A549 (cell line): ENCODE data around the gene GPS1. TPM values are rescaled to one million over a fixed set of nuclear protein-coding genes. Genes with fewer than 3 reads are reported as not detected.

Source experiments
- ATAC-seq, 2 experiments: fragments of 200-7000 bp in 1 of 2; fragments of >200 bp in 1 of 2; cut with Nextera tagmentation in 1 of 2; cut with Tn5 transposase in 1 of 2; 3 replicates each; pipeline versions ENCODE4 v1.8.0 to v1.9.1; 2018 to 2020; ENCODE audit warnings: mild to moderate bottlenecking in 1 of 2, moderate library complexity in 1 of 2
- CTCF ChIA-PET: fragments of 300-600 bp; sonication (Branson Sonifier 250); formaldehyde crosslinking; extraction: SDS; loops from one replicate; lab custom pipeline; 2021; ENCODE audit warnings: antibody characterized with exemption, inconsistent platforms; lab: Yijun Ruan, JAX
- POLR2A ChIA-PET: fragments of 350-600 bp; formaldehyde crosslinking; extraction: SDS; loops from one replicate; lab custom pipeline; 2021; ENCODE audit warnings: antibody characterized with exemption, inconsistent platforms; lab: Yijun Ruan, JAX
- DNase-seq, 2 experiments: peaks; one replicate each; pipeline versions ENCODE4 v3.0.0 to v3.0.0-alpha.2; 2011 to 2016; ENCODE audit warnings: low read depth in 1 of 2, low spot score in 1 of 2
- FAIRE-seq: peaks from 2 replicates; lab custom pipeline; 2011; peaks lifted over from hg19 to GRCh38; lab: Jason Lieb, UNC
- H3K27ac ChIP-seq, 2 experiments: fragments of >200 bp; sonication (Bioruptor Twin); formaldehyde crosslinking; 3 replicates each; pipeline ENCODE4 v1.5.1; 2016 to 2017
- H3K4me1 ChIP-seq: fragments of >200 bp; sonication (Bioruptor Twin); formaldehyde crosslinking; 3 replicates; pipeline ENCODE4 v1.6.1; 2016
- H3K4me2 ChIP-seq: fragments of >200 bp; sonication (Bioruptor Twin); formaldehyde crosslinking; 3 replicates; pipeline ENCODE4 v1.6.1; 2016
- H3K4me3 ChIP-seq: fragments of >200 bp; sonication (Bioruptor Twin); formaldehyde crosslinking; 3 replicates; pipeline ENCODE4 v1.5.1; 2016
- H3K9me3 ChIP-seq: fragments of >200 bp; sonication (Bioruptor Twin); formaldehyde crosslinking; 3 replicates; pipeline ENCODE4 v1.6.1; 2016
- BCL3 ChIP-seq: fragments of >200 bp; sonication (Bioruptor Twin); formaldehyde crosslinking; IDR thresholded peaks from 3 replicates; pipeline ENCODE4 v1.6.1; 2016
- CBX8 ChIP-seq: fragments of 200-600 bp; sonication (generic); IDR thresholded peaks from 2 replicates; pipeline ENCODE4 v1.6.1; 2016
- CEBPB ChIP-seq, 2 experiments: fragments of >200 bp in 1 of 2; sonication (Bioruptor Twin) in 1 of 2; formaldehyde crosslinking in 1 of 2; IDR thresholded peaks; 2 replicates each; pipeline ENCODE4 v1.6.1; 2012 to 2016
- CHD2 ChIP-seq: fragments of 150-350 bp; IDR thresholded peaks from 2 replicates; pipeline ENCODE4 v1.6.1; 2014; ENCODE audit warnings: low read length; ENCODE audit not compliant: partially characterized antibody
- CHD4 ChIP-seq: fragments of 200-600 bp; sonication (generic); IDR thresholded peaks from 2 replicates; pipeline ENCODE4 v1.6.1; 2016; ENCODE audit warnings: antibody characterized with exemption, mild to moderate bottlenecking, borderline replicate concordance
- EHMT2 ChIP-seq: fragments of 200-600 bp; sonication (generic); IDR thresholded peaks from 2 replicates; pipeline ENCODE4 v1.6.1; 2016; ENCODE audit warnings: antibody characterized with exemption, low read depth, mild to moderate bottlenecking, moderate library complexity
- GATA3 ChIP-seq: IDR thresholded peaks from 2 replicates; pipeline ENCODE4 v1.6.1; 2012; ENCODE audit warnings: borderline replicate concordance
- HEYL ChIP-seq: fragments of 250-450 bp; sonication (Bioruptor Pico); IDR thresholded peaks from 2 replicates; pipeline ENCODE4 v1.8.0; 2021; ENCODE audit warnings: mild to moderate bottlenecking, moderate library complexity
- HOXB13 ChIP-seq: fragments of 250-450 bp; sonication (Bioruptor Pico); IDR thresholded peaks from 2 replicates; pipeline ENCODE4 v1.5.0; 2020; ENCODE audit warnings: low read depth, mild to moderate bottlenecking, moderate library complexity
- HOXB5 ChIP-seq: fragments of 250-450 bp; sonication (Bioruptor Pico); IDR thresholded peaks from 2 replicates; pipeline ENCODE4 v1.5.0; 2020; ENCODE audit warnings: mild to moderate bottlenecking, moderate library complexity
- MAFK ChIP-seq: fragments of 450-650 bp; IDR thresholded peaks from 2 replicates; pipeline ENCODE4 v1.6.1; 2014; ENCODE audit not compliant: partially characterized antibody
- MYC ChIP-seq: IDR thresholded peaks from 2 replicates; pipeline ENCODE4 v1.6.1; 2012; ENCODE audit warnings: mild to moderate bottlenecking, inconsistent platforms, low read length, improper control_type of control experiment, borderline replicate concordance
- NFE2L2 ChIP-seq: fragments of 150-350 bp; conservative IDR thresholded peaks from 2 replicates; pipeline ENCODE4 v1.6.1; 2014; ENCODE audit warnings: low read length
- NR3C1 ChIP-seq: fragments of >200 bp; sonication (Bioruptor Twin); formaldehyde crosslinking; IDR thresholded peaks from 3 replicates; pipeline ENCODE4 v1.6.1; 2017
- REST ChIP-seq: fragments of 200-600 bp; sonication (generic); IDR thresholded peaks from 2 replicates; pipeline ENCODE4 v1.6.1; 2016; ENCODE audit warnings: antibody characterized with exemption, mild to moderate bottlenecking, moderate library complexity
- SREBF2 ChIP-seq: fragments of 450-650 bp; IDR thresholded peaks from 2 replicates; pipeline ENCODE4 v1.6.1; 2014; ENCODE audit warnings: mild to moderate bottlenecking, moderate library complexity
- TP53 ChIP-seq: fragments of 250-450 bp; sonication (Bioruptor Pico); IDR thresholded peaks from 2 replicates; pipeline ENCODE4 v1.5.0; 2021; ENCODE audit warnings: mild to moderate bottlenecking, moderate library complexity
- ZC3H11A ChIP-seq: fragments of 450-650 bp; IDR thresholded peaks from 2 replicates; pipeline ENCODE4 v1.6.1; 2014; ENCODE audit warnings: antibody characterized with exemption, mild to moderate bottlenecking
- ZFP36 ChIP-seq: fragments of 450-650 bp; IDR thresholded peaks from 2 replicates; pipeline ENCODE4 v1.6.1; 2014; ENCODE audit warnings: borderline replicate concordance; ENCODE audit not compliant: partially characterized antibody
- WGBS: methylation state at CpG from one replicate; pipeline ENCODE4 v1.1.6; 2017; ENCODE audit errors: missing lambda C conversion rate; 5-methylcytosine and 5-hydroxymethylcytosine counted together
- polyA plus RNA-seq, 4 experiments: library from polyadenylated mRNA; depleted of rRNA in 3 of 4; stranded (reverse); fragments of >200 nt; fragmentation: RNase III in 1 of 4; extraction: RNeasy Plus Mini Kit Qiagen cat#74134 plus additional on column Dnase treatment in 1 of 4; gene quantifications; 2 replicates in 3 of 4; 3 replicates in 1 of 4; pipeline ENCODE4 v1.2.3, GENCODE V29; 2011 to 2017
- TF ChIP-seq, protein P1 (sequence below): IDR thresholded peaks from 2 replicates; pipeline ENCODE4 v1.6.1; 2012; ENCODE audit warnings: low read depth, borderline replicate concordance

Gene GPS1
- polyA plus RNA-seq, 2 of the 4 experiments (the other 2 are of a cell fraction): 89.4 to 126 TPM

DNA sequence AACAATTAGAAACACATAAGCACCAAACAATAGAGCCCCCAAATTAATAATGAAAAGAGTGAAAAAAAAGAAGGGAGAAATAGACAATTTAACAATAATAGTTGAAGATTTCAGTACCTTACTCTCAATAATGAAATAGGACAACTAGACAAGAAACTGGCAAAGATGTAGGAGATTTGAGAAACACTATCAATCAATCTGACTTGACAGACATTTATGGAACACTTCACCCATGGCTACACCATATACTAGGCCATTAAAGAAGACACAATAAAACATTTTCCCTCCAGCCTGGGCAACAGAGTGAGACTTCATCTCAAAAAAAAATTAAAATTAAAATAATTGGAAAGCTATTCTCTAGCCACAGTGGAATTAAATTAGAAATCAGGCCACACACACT is 18.9 kb downstream of the GPS1 start (continued):
- TF ChIP-seq REST: no peak
- TF ChIP-seq ZC3H11A: no peak
- TF ChIP-seq TP53 (CRISPR knock-in tag): no peak
- TF ChIP-seq ZFP36: no peak

DNA sequence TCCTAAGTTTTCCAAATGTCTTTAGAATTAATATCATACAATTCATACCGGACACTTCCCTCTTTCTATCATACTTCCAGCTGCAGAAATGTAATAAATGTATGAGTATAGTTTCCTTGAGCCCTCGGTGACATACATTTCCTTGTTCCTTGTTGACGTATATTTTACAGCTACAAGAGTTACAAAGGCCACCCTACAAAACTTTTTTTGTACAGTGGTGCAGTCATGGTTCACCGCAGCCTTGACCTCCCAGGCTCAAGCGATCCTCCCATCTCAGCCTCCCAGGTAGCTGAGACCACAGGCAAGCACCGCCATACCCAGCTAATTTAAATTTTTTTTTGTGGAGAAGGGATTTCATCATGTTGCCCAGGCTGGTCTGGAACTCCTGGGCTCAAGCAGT is 21.1 kb downstream of the GPS1 start:
- Histone ChIP-seq H3K4me3 (no peak overlapping the region), H3K27ac (no peak overlapping the region), H3K4me1 (no peaks in the 10 kb centered on the region), H3K9me3 (no peaks in the 10 kb centered on the region), H3K4me2 (no peak overlapping the region)
- no peak for ATAC-seq
- no peak for DNase-seq
- ChIA-PET CTCF (interaction anchor here (1.0 to 1.1 kb wide), 3 partner anchors 14 to 52 kb away, joined by 3 to 4 read pairs (median 4); no protein-coding TSS in a partner anchor), POLR2A (interaction anchor here (1.0 kb wide), 1 partner anchor 26 kb away, joined by 4 read pairs; the partner anchor contains the start of gene FASN)
- WGBS: 64% methylated on average over 6 of the region's 6 CpGs
- TF ChIP-seq NFE2L2 (no peak), HOXB5 (CRISPR knock-in tag) (no peak), NR3C1 (no peak), CEBPB (IDR thresholded peaks at IDR 0.05) (no peak)
- FAIRE-seq: no peak

DNA sequence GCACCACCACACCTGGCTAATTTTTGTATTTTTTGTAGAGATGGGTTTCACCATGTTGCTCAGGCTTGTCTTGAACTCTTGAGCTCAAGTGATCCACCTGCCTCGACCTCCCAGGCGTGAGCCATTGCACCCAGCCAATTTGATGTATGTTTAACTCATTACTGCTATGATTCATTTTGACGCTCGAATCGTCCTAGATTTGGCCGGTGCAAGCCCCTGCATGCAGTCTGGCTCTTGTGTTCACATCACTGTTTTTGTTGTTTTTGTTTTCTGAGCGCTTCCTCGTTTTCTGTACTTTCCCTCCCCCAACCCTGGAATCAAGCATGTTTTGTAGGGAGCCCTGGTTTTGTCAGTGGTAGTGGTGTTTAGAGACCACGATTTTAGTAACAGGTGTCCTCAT is 21.7 kb downstream of the GPS1 start:
- CTCF ChIA-PET: interaction anchor here (1.1 kb wide), 1 partner anchor 52 kb away, joined by 3 read pairs; no protein-coding TSS in a partner anchor
- DNase-seq: no peak
- no peak for ATAC-seq
- Histone ChIP-seq H3K4me1 (no peaks in the 10 kb centered on the region), H3K4me2 (no peak overlapping the region), H3K9me3 (no peaks in the 10 kb centered on the region), H3K4me3 (no peak overlapping the region), H3K27ac (no peak overlapping the region)
- 70% methylated on average over 9 of the region's 9 CpGs for WGBS
- FAIRE-seq: no peak
- TF ChIP-seq, protein P1, sequence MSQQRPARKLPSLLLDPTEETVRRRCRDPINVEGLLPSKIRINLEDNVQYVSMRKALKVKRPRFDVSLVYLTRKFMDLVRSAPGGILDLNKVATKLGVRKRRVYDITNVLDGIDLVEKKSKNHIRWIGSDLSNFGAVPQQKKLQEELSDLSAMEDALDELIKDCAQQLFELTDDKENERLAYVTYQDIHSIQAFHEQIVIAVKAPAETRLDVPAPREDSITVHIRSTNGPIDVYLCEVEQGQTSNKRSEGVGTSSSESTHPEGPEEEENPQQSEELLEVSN: no peak
- TF ChIP-seq BCL3 (no peak), MYC (no peak), NR3C1 (no peak), HOXB13 (no peak), MAFK (no peak), EHMT2 (no peak), SREBF2 (no peak), GATA3 (no peak), REST (no peak), CHD4 (no peak), CHD2 (no peak), CBX8 (no peak), HEYL (no peak)
- TF ChIP-seq, all 56 proteins: peak for 0
- POLR2A ChIA-PET: interaction anchor here (1.0 kb wide), 1 partner anchor 25 kb away, joined by 4 read pairs; the partner anchor contains the start of gene FASN
